Activated naive CD4-positive, alpha-beta T cell treated with anti-CD3 and anti-CD28 coated beads, Interleukin-2, amount 50 U/mL, for 24 hours (primary cell): ENCODE data around the gene ARHGAP21.

Source experiments
- H3K27ac Mint-ChIP-seq: one replicate; pipeline ENCODE4 v1.8.0; 2021; ENCODE audit warnings: mild to moderate bottlenecking, mixed read lengths
- H3K27me3 Mint-ChIP-seq: one replicate; pipeline ENCODE4 v1.8.0; 2021; ENCODE audit warnings: mixed read lengths
- H3K36me3 Mint-ChIP-seq: one replicate; pipeline ENCODE4 v1.8.0; 2021; ENCODE audit warnings: mixed read lengths
- H3K4me1 Mint-ChIP-seq: one replicate; pipeline ENCODE4 v1.8.0; 2021; ENCODE audit warnings: mixed read lengths
- H3K4me3 Mint-ChIP-seq: one replicate; pipeline ENCODE4 v1.8.0; 2021; ENCODE audit warnings: mild to moderate bottlenecking, mixed read lengths
- H3K9me3 Mint-ChIP-seq: one replicate; pipeline ENCODE4 v1.8.0; 2021; ENCODE audit warnings: mixed read lengths

Gene ARHGAP21

GRCh38 chr10:24568042-24568441, 155.6 kb downstream of the ARHGAP21 start:
- no peaks in the 10 kb centered on the region for H3K9me3 Mint-ChIP-seq
- H3K36me3 Mint-ChIP-seq = no peaks in the 10 kb centered on the region
- H3K4me1 Mint-ChIP-seq = no peaks in the 10 kb centered on the region
- no peak overlapping the region for H3K27ac Mint-ChIP-seq
- H3K4me3 Mint-ChIP-seq = no peak overlapping the region
- H3K27me3 Mint-ChIP-seq = peaks cover 2% of the 10 kb centered on the region

DNA sequence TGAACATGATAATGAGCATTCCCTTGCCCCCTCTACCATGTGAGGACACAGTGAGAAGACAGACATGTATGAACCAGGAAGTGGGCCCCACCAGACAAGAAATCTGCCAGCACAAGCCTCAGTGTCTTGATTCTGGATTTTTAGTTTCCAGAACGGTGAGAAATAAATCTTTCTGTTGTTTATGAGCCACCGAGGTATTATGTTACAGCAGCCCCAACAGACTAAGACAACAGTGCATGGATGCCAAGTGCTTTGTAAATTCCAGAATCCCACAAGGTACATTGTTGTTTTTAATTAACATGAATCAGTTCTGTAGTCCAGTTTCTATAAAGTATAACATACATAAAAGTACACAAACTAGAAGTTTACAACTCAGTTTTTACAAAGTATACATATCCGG, 162.2 kb downstream of the ARHGAP21 start:
- Mint-ChIP-seq H3K36me3 (no peaks in the 10 kb centered on the region), H3K4me3 (no peak overlapping the region), H3K4me1 (peaks cover 5% of the 10 kb centered on the region), H3K27me3 (no peaks in the 10 kb centered on the region), H3K9me3 (no peaks in the 10 kb centered on the region), H3K27ac (no peak overlapping the region)

GRCh38 chr10:24556750-24557742, 166.6 kb downstream of the ARHGAP21 start:
- no peak overlapping the region for H3K4me3 Mint-ChIP-seq
- H3K36me3 Mint-ChIP-seq = no peaks in the 10 kb centered on the region
- peaks cover 5% of the 10 kb centered on the region for H3K4me1 Mint-ChIP-seq
- H3K27ac Mint-ChIP-seq = no peak overlapping the region
- no peaks in the 10 kb centered on the region for H3K9me3 Mint-ChIP-seq
- no peaks in the 10 kb centered on the region for H3K27me3 Mint-ChIP-seq

DNA sequence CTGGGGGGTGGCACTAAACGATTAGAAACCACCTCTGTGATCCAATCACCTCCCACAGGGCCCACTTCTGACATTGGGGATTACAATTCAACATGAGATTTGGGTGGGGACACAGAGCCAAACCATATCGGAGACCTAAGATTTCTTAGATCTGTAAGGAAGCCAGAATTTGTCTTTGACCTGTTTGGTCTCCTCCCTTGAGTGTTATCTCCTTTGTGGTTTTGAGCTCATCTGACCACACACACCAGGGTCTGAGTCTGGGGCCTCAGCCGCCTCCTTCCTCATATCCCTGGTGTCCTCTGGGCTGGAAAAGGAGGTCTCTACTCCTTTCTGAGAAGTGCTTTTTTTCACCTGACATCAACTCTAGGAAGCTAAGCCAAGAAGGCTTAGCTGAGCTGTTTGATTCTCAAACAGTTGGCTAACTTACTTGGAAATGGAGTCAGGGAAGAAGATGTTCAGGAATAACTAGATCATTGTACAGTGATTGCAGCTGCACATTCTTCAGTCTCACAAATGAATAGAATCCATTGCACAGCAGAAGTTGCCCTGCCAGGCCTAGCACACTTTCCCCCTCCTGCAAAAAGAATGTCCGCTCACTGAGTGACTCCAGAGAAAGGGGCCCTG, 167.4 kb downstream of the ARHGAP21 start:
- Mint-ChIP-seq H3K27me3 (no peaks in the 10 kb centered on the region), H3K9me3 (no peaks in the 10 kb centered on the region), H3K27ac (no peak overlapping the region), H3K4me1 (peaks cover 5% of the 10 kb centered on the region), H3K4me3 (no peak overlapping the region), H3K36me3 (no peaks in the 10 kb centered on the region)

DNA sequence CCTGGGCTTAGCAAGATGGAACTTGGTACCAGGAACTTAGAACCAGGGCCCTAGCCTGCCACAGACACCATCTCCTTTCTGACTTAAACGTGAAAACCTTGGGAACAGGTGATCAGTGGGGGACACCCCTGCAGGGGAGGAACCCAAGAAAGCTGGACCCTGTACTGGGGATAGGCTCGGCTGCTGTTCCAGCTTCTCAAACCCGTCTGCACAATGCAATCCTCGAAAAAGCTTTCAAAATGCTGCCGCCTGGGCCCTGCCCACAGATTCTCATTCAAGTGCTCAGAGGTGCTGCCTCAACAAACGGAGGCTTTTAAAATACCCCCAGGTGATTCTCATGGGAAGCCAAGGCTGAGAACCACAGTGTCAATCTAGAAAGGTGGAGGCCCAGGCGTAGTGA, 169.7 kb downstream of the ARHGAP21 start:
- no peaks in the 10 kb centered on the region for H3K9me3 Mint-ChIP-seq
- H3K36me3 Mint-ChIP-seq = no peaks in the 10 kb centered on the region

DNA sequence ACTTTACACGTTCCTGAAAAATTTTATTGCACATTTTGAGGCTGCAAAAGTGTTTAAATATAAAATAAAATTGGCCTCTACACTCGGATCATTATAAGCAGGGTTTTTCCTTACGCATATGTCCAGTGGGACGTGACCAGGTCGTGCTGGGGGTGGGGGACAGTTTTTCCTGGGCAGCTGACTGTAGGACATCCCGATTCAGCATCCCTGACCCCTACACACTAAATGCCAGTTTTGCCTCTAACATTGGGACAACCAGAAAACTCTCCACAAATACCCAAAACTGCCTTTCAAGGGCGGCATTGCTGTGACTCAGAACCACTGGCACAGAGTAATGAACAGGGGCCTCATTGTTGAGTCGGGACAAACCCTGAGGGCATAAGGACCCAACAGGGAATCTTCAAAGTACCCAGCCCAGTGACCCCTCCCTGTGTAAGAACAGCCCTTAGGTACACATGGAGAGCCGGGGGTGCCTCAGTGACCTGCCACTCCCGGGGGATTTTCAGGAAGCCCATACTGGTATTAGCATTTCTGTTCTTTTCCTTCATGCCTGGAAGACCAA, 170.6 kb downstream of the ARHGAP21 start:
- no peaks in the 10 kb centered on the region for H3K36me3 Mint-ChIP-seq
- no peaks in the 10 kb centered on the region for H3K9me3 Mint-ChIP-seq
- no peak overlapping the region for H3K4me3 Mint-ChIP-seq
- no peaks in the 10 kb centered on the region for H3K27me3 Mint-ChIP-seq
- no peak overlapping the region for H3K27ac Mint-ChIP-seq
- H3K4me1 Mint-ChIP-seq = peaks cover 5% of the 10 kb centered on the region

More for the DNA sequence above, 169.7 kb downstream of the ARHGAP21 start:
- Mint-ChIP-seq H3K27me3 (no peaks in the 10 kb centered on the region), H3K27ac (no peak overlapping the region), H3K4me3 (no peak overlapping the region), H3K4me1 (peaks cover 5% of the 10 kb centered on the region)

DNA sequence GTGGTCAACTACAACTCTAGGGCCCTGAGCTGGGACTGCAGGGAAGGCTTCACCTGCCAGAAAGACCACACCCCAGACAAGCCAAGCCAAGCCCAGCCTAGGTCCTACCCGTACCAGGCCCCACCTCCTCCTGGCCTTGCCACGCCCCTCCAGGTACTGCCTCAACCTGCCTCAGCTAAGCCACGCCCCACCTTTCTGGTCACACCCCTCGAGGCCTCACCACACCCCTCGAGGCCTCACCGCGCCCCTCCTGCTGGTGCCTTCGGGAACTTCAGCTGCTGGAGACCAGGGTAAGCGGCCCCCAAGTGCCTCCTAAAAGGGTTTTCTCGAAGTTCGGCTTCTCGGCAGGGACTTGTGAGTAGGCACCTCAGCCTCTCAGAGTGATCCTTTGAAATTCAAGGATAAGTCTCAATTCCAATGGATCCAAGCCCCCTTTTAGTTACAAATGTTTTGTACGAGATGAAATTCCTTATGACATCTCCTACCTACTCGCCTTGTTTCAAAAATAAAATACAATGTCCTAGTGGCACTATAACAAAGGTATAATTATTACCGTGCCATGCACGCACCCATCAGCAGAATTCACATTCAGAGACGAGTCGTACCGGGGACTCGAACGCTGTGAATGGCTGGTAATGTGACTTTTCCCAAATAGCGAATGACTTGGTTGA, 171.2 kb downstream of the ARHGAP21 start:
- H3K9me3 Mint-ChIP-seq = no peaks in the 10 kb centered on the region
- no peaks in the 10 kb centered on the region for H3K27me3 Mint-ChIP-seq
- H3K4me1 Mint-ChIP-seq = peaks cover 5% of the 10 kb centered on the region
- no peak overlapping the region for H3K4me3 Mint-ChIP-seq
- H3K27ac Mint-ChIP-seq = no peak overlapping the region
- no peaks in the 10 kb centered on the region for H3K36me3 Mint-ChIP-seq

DNA sequence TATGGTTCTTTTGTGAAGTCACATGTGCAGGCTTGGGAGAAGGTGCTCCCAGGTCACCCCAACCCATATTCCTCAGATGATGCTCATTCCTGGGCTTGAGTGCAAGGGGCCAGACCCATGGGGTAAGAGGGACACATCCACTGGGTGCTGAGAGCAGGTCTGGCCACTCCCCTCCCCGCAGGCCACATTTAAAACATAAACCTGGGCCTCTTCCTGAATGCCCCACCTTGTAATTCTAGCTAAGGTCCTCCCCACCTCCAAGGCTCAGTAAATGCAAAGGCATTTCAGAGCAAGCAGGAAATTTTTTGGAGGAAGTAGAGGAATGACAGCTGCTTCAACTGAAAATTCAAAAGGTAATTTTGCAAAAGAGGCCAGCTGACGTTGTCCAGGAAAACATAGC, 172.5 kb downstream of the ARHGAP21 start:
- Mint-ChIP-seq H3K27me3 (no peaks in the 10 kb centered on the region), H3K4me3 (no peak overlapping the region), H3K4me1 (no peaks in the 10 kb centered on the region), H3K9me3 (no peaks in the 10 kb centered on the region), H3K27ac (no peak overlapping the region), H3K36me3 (no peaks in the 10 kb centered on the region)

DNA sequence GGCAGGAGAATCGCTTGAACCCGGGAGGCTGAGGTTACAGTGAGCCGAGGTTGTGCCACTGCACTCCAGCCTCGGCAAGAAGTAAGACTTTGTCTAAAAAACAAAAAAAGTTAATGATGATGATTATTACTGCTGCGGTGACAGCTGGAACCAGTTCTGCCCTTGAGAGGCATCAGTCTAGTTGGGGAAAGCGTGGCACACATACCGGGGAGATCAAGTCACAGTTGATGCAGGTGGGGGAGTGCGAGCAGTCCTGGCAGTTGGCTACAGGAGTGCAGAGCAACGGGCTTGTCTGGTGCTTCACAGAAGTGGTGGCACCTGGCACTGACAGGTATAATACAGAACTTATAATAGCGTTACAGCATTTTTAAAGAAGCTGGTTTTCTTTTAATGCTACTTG, 173.0 kb downstream of the ARHGAP21 start:
- H3K27me3 Mint-ChIP-seq = no peaks in the 10 kb centered on the region
- no peaks in the 10 kb centered on the region for H3K9me3 Mint-ChIP-seq
- no peak overlapping the region for H3K27ac Mint-ChIP-seq
- H3K4me3 Mint-ChIP-seq = no peak overlapping the region
- H3K36me3 Mint-ChIP-seq = no peaks in the 10 kb centered on the region
- H3K4me1 Mint-ChIP-seq = no peaks in the 10 kb centered on the region

DNA sequence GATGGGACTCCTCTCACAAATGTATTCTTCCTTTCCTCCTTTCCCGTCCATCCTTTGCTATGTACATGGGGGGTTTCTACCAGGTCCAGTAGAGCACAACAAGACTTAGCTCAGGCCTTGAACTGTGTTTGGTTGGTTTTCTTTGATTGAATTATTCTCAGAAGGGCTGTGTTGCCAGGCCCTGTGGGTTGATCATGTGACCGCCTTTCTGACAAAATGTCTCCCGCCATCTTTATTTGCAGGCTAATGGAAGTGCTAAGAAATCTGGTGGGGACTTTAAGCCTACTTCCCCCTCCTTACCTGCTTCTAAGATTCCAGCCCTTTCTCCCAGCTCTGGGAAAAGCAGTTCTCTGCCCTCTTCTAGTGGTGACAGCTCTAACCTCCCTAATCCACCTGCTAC, 178.1 kb downstream of the ARHGAP21 start:
- Mint-ChIP-seq H3K4me3 (no peak overlapping the region), H3K27ac (no peak overlapping the region), H3K27me3 (no peaks in the 10 kb centered on the region), H3K36me3 (no peaks in the 10 kb centered on the region), H3K4me1 (no peaks in the 10 kb centered on the region), H3K9me3 (no peaks in the 10 kb centered on the region)

DNA sequence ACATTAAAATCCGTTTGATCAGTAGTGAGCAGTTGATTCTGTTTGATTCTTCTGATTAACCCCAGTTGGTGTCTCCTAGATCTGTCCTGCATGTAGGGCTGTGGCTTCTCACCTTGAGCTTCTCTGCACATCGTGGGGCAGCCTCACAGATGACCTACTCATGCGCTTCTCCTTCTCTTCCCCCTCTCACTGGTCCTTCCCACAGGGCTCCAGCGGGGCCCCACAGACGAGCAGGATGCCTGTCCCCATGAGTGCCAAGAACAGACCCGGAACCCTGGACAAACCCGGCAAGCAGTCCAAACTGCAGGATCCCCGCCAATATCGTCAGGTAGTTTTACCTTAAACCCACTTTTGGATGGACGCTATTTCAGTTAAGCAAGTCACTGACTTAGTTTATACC, 178.9 kb downstream of the ARHGAP21 start:
- Mint-ChIP-seq H3K27ac (no peak overlapping the region), H3K9me3 (no peaks in the 10 kb centered on the region), H3K4me3 (no peak overlapping the region), H3K4me1 (no peaks in the 10 kb centered on the region), H3K36me3 (no peaks in the 10 kb centered on the region), H3K27me3 (no peaks in the 10 kb centered on the region)

GRCh38 chr10:24542314-24543270, 181.1 kb downstream of the ARHGAP21 start:
- Mint-ChIP-seq H3K4me1 (no peaks in the 10 kb centered on the region), H3K36me3 (no peaks in the 10 kb centered on the region), H3K27ac (no peak overlapping the region), H3K4me3 (no peak overlapping the region), H3K9me3 (no peaks in the 10 kb centered on the region), H3K27me3 (no peaks in the 10 kb centered on the region)

- Mint-ChIP-seq H3K27ac (no peak overlapping the region), H3K4me3 (no peak overlapping the region), H3K36me3 (no peaks in the 10 kb centered on the region), H3K4me1 (no peaks in the 10 kb centered on the region), H3K27me3 (no peaks in the 10 kb centered on the region), H3K9me3 (no peaks in the 10 kb centered on the region)
These were observed 182.4 kb downstream of the ARHGAP21 start for GRCh38 chr10:24541239-24541753.

GRCh38 chr10:24536636-24537035, 187.1 kb downstream of the ARHGAP21 start:
- H3K4me3 Mint-ChIP-seq = no peak overlapping the region
- no peak overlapping the region for H3K27ac Mint-ChIP-seq

More at GRCh38 chr10:24536636-24537035, 187.1 kb downstream of the ARHGAP21 start:
- Mint-ChIP-seq H3K36me3 (no peaks in the 10 kb centered on the region), H3K4me1 (no peaks in the 10 kb centered on the region), H3K9me3 (peaks cover 7% of the 10 kb centered on the region), H3K27me3 (peaks cover 2% of the 10 kb centered on the region)
